ENCODE data around the gene MRI1. TPM values are rescaled to one million over a fixed set of nuclear protein-coding genes. Genes with fewer than 3 reads are reported as not detected.
"Not testable (repeated sequence)": the region's sequence is repeated elsewhere in the genome, so short reads cannot be mapped to it uniquely, and the experiment has no call there.

The MRI1 gene
- total RNA-seq, 2 donors from 2014 or later: 37.6 to 42.2 TPM

DNA sequence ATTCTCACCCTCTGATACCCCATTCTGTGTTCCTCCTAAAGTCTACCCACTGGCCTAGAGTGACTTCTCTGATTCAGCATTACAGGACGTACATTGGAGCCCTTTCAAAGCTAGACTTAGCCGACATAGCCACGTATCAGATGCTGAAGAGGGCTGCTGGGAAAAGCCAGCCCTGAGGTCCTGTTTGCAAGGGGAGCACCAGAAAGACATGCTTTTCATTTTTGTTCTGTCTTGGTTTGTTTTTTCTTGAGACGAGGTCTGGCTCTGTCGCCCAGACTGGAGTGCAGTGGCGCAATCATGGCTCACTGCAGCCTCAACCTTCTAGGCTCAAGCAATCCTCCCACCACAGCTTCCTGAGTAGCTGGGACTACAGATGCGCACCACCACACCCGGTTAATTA lies 24.7 kb downstream of the MRI1 start:
- no peak for DNase-seq
- Mint-ChIP-seq H3K27ac (peak overlapping the region; percentile 48), H3K27me3 (ENCODE audit: low read depth) (no peaks in the 10 kb centered on the region), H3K9me3 (no peaks in the 10 kb centered on the region), H3K36me3 (ENCODE audit: insufficient read depth in 2 of 2) (no peaks in the 10 kb centered on the region), H3K4me3 (peak overlapping the region; percentile 28 to 33), H3K4me1 (ENCODE audit: low read depth) (peaks cover 39% of the 10 kb centered on the region)
- no peak for ATAC-seq (replicated peaks in 1 of 2)

DNA sequence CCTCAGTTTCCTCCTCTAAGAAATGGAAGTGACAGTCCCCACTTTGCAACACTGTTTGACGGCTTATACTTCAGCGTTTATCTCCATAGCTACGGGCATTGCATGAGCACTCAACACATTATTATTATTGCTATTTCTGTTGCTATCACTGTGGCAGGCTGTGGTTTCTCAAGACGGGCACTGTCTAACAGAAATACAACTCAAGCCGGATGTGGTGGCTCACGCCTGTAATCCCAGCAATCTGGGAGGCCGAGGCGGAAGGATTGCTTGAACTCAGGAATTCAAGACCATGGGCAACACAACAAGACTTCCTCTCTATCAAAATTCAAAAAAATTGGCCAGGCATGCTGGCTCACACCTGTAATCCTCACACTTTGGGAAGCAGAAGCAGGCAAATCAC lies 26.0 kb downstream of the MRI1 start:
- no peaks in the 10 kb centered on the region for H3K9me3 Mint-ChIP-seq
- H3K4me3 Mint-ChIP-seq: peak overlapping the region in 1 of 2 donors; percentile 43
- H3K27ac Mint-ChIP-seq: no peak overlapping the region
- H3K36me3 Mint-ChIP-seq (ENCODE audit: insufficient read depth in 2 of 2): no peaks in the 10 kb centered on the region
- no peak for ATAC-seq (replicated peaks in 1 of 2)
- peaks cover 41% of the 10 kb centered on the region for H3K4me1 Mint-ChIP-seq (ENCODE audit: low read depth)
- no peaks in the 10 kb centered on the region for H3K27me3 Mint-ChIP-seq (ENCODE audit: low read depth)
- DNase-seq: no peak

DNA sequence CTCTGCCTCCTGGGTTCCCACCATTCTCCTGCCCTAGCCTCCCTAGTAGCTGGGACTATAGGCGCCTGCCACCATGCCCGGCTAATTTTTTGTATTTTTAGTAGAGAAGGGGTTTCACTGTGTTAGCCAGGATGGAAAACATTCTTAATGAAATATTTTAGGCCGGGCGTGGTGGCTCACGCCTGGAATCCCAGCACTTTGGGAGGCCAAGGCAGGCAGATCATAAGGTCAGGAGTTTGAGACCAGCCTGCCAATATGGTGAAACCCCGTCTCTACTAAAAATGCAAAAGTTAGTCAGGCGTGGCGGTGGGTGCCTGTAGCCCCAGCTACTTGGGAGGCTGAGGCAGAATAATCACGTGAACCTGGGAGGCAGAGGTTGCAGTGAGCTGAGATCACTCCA lies 29.0 kb downstream of the MRI1 start:
- not testable (repeated sequence) for H3K27ac Mint-ChIP-seq; H3K27me3 Mint-ChIP-seq (ENCODE audit: low read depth); H3K36me3 Mint-ChIP-seq (ENCODE audit: insufficient read depth in 2 of 2); H3K9me3 Mint-ChIP-seq; DNase-seq; ATAC-seq (replicated peaks in 1 of 2)
- Mint-ChIP-seq H3K4me3 (peak overlapping the region in 1 of 2 donors; percentile 99), H3K4me1 (ENCODE audit: low read depth) (peaks cover 38% of the 10 kb centered on the region)

DNA sequence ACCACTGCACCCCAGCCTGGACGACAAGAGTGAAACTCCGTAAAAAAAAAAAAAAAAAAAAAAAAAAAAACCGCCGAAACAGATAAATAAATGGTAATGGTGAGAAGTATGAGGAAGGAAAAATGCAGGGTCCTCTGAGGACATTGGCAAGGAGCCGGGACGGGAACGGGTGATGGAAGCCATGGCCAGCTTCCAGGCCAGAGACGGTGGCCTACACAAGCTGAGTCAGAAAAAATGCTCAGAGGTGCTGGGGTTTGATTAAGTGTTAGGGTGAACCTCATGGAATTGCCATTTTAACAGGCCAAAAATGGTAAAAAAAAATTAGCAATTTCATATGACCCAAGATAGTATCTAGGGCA lies 30.1 kb downstream of the MRI1 start:
- Mint-ChIP-seq H3K27me3 (ENCODE audit: low read depth) (no peaks in the 10 kb centered on the region), H3K4me1 (ENCODE audit: low read depth) (peaks cover 28% of the 10 kb centered on the region), H3K27ac (peak overlapping the region; percentile 87), H3K9me3 (no peaks in the 10 kb centered on the region), H3K4me3 (peak overlapping the region; percentile 96 to 99), H3K36me3 (ENCODE audit: insufficient read depth in 2 of 2) (no peaks in the 10 kb centered on the region)
- DNase-seq (no peak), ATAC-seq (replicated peaks in 1 of 2) (no peak)

DNA sequence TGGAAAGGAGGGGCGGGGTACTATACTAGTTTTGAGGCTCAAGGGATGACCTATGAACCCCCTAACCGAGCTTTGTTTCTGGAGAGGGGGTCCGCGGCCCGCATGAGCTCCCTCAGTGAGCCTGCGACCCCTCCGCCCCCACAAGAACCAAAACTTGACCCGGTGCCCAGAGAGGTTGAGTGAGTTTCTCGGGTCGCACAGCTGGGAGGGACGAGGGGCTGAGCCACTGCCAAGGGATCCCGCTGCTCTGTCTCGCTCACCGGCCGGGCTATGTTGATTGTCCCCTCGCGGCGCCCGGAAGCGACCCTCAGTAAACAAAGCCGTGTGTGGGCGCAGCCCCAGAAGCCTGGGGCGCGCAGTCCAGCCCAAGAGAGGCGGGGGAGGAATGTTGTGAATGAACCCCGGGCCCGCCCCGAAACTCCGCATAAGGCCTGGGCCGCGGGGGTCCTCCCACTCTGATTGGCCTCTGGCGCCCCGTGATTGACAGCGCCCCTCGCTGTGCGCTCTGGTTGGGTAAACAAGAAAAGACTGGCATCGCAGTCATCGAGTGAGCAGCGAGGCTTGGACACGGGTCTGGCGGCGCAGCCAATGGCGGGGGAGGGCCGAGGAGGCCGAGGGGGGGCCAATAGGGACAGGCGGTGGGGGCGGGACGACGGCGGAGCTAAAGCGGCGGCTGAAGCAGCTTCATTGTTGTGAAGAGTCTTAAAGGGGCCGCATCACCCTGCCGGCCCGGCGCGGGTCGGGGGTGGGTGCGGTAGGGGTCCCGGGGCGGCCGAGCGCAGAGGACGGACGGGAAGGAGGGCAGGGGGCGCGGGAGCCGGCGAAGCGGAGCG lies 30.7 kb downstream of the MRI1 start, which contains the start of gene ZSWIM4:
ZSWIM4 (plus strand) TSS at position 687 of the 833 bp plus-strand sequence. CDS start 206 bp downstream, outside the sequence.
- peak within 1 kb of the TSS; percentile 96 to 99 for H3K4me3 Mint-ChIP-seq
- H3K4me1 Mint-ChIP-seq (ENCODE audit: low read depth): peaks cover 28% of the 10 kb centered on the region
- DNase-seq (peak; percentile 97 to 99), ATAC-seq (replicated peaks in 1 of 2) (peak; percentile 98 to 99)
- no peaks in the 10 kb centered on the region for H3K36me3 Mint-ChIP-seq (ENCODE audit: insufficient read depth in 2 of 2)
- no peaks in the 10 kb centered on the region for H3K9me3 Mint-ChIP-seq
- H3K27ac Mint-ChIP-seq: peak within 1 kb of the TSS; percentile 87
- H3K27me3 Mint-ChIP-seq (ENCODE audit: low read depth): no peaks in the 10 kb centered on the region

DNA sequence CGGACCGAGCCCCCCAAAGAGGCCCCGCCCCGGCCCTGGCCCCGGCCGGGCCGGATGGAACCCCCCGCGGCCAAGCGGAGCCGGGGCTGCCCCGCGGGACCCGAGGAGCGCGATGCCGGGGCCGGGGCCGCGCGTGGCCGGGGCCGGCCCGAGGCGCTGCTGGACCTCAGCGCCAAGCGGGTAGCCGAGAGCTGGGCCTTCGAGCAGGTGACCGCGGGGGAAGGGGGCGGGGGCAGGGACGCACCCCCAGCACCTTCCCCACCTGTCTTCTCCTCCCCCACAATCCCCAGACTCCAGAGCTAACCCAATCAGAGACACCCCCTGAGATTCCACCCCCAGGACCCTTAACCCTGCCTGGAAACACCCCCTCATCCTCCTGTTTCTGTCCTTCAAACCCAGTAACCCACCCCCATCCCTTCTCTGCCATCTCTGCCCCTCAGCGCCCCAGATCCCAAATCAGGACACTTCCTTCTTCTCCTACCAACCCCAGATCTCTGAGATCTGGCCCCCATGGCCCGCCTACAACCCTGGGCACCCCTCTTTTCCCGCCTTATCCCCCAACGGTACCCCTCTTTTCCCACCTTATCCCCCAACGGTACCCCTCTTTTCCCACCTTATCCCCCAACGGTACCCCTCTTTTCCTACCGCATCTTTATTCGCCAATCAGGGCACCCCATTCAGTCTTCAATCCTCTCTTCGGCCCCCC lies 31.4 kb downstream of the MRI1 start:
- no peaks in the 10 kb centered on the region for H3K36me3 Mint-ChIP-seq (ENCODE audit: insufficient read depth in 2 of 2)
- no peaks in the 10 kb centered on the region for H3K9me3 Mint-ChIP-seq
- peak; percentile 37 to 51 for ATAC-seq (replicated peaks in 1 of 2)
- no peak for DNase-seq
- no peaks in the 10 kb centered on the region for H3K27me3 Mint-ChIP-seq (ENCODE audit: low read depth)
- H3K4me1 Mint-ChIP-seq (ENCODE audit: low read depth): peaks cover 28% of the 10 kb centered on the region
- H3K27ac Mint-ChIP-seq: no peak overlapping the region
- H3K4me3 Mint-ChIP-seq: peak overlapping the region; percentile 73 to 93

DNA sequence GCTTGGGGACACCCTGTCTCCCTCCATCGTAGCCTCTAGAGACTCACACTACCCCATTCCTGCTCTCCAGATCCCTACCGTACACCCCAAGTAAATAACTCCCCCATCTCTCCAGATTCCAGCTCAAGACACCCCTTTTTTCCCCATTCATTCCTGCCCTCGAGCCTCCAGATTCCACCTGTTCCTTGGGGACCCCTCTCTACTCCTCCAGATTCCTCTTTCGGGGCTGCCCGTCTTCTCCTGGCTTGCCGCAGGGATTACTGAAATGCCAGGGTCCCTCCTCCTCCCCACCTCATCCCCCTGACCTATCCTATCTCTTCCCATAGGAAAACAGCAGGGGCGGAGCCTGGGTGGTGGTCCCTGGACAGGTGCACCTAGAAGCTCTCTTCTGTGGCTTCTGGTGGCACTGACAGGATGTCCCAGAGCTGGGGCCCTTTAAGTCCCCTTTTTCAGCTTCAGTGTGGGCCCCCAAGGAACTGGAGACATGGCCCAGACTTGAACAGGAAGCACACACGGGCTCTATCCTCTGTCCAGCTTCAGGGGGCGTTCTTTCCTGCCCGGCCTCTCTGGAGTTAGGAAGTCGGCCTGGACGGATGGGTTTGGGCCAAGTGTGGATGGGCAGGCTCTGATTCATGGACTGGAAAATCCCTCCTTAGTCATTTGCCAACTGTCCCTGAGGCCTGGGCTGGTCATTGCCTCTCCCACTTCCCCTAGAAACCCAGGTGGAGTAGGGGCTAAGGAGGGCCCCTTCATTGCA lies 32.2 kb downstream of the MRI1 start:
- no peaks in the 10 kb centered on the region for H3K9me3 Mint-ChIP-seq
- peak overlapping the region; percentile 14 for H3K27ac Mint-ChIP-seq
- peak in 1 of 2 donors; percentile 17 for DNase-seq
- no peak for ATAC-seq (replicated peaks in 1 of 2)
- peak overlapping the region; percentile 73 to 93 for H3K4me3 Mint-ChIP-seq
- no peaks in the 10 kb centered on the region for H3K36me3 Mint-ChIP-seq (ENCODE audit: insufficient read depth in 2 of 2)
- peaks cover 28% of the 10 kb centered on the region for H3K4me1 Mint-ChIP-seq (ENCODE audit: low read depth)
- no peaks in the 10 kb centered on the region for H3K27me3 Mint-ChIP-seq (ENCODE audit: low read depth)

DNA sequence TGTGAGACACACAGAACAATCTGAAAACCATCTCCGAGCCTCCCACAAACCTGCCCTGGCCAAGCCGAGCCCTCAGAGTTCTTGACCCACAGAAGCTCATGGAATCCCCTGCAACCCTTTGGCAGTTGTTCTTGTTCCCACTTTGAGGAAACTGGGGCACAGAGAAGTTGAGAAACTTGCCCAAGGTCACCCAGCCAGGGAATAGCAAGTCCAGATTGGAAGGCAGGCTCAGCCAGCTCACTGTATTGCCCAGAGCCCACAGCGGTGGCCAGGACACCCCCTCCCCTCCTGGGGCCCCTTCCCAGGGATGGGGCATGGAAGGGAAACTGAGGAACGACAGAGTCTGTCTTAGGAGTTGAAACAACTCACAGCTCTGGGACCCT lies 32.7 kb downstream of the MRI1 start:
- no peak for DNase-seq
- no peaks in the 10 kb centered on the region for H3K9me3 Mint-ChIP-seq
- no peak overlapping the region for H3K27ac Mint-ChIP-seq
- ATAC-seq (replicated peaks in 1 of 2): no peak
- peaks cover 28% of the 10 kb centered on the region for H3K4me1 Mint-ChIP-seq (ENCODE audit: low read depth)
- H3K27me3 Mint-ChIP-seq (ENCODE audit: low read depth): no peaks in the 10 kb centered on the region
- H3K4me3 Mint-ChIP-seq: peak overlapping the region; percentile 73 to 93
- H3K36me3 Mint-ChIP-seq (ENCODE audit: insufficient read depth in 2 of 2): no peaks in the 10 kb centered on the region

DNA sequence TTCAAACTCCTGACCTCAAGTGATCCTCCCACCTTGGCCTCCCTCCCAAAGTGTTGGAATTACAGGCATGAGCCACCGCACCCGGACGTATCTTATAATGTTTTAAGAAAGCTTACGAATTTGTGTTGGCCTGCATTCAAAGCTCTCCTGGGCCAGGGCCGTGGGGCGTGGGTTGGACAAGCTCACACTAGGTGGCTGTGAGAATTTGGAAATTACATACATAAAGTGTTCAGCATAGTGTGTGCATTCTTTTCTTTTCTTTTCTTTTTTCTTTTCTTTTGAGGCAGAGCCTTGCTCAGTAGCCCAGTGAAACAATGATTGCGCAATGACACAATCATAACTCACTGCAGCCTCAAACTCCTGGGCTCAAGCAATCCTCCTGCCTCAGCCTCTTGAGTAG lies 33.5 kb downstream of the MRI1 start:
- ATAC-seq (replicated peaks in 1 of 2) (no peak), DNase-seq (no peak)
- Mint-ChIP-seq H3K27me3 (ENCODE audit: low read depth) (no peaks in the 10 kb centered on the region), H3K36me3 (ENCODE audit: insufficient read depth in 2 of 2) (no peaks in the 10 kb centered on the region), H3K27ac (no peak overlapping the region), H3K4me1 (ENCODE audit: low read depth) (peaks cover 28% of the 10 kb centered on the region), H3K9me3 (no peaks in the 10 kb centered on the region), H3K4me3 (peak overlapping the region in 1 of 2 donors; percentile 14)

DNA sequence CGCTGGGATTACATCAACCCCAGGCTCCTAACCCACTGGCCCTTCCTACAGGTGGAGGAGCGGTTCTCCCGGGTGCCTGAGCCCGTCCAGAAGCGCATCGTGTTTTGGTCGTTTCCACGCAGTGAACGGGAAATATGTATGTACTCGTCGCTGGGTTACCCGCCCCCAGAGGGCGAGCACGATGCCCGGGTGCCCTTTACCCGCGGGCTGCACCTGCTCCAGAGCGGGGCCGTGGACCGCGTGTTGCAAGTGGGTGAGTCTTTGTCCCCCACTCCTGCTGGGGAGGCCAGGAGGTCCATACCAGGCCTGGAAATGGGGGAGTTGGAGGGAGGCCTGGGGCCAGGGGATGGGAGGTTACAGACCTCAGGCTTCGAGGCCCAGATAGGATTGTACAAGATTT lies 35.3 kb downstream of the MRI1 start:
- ATAC-seq (replicated peaks in 1 of 2): no peak
- Mint-ChIP-seq H3K9me3 (no peaks in the 10 kb centered on the region), H3K4me3 (no peak overlapping the region), H3K4me1 (ENCODE audit: low read depth) (peaks cover 17% of the 10 kb centered on the region), H3K27me3 (ENCODE audit: low read depth) (no peaks in the 10 kb centered on the region), H3K36me3 (ENCODE audit: insufficient read depth in 2 of 2) (no peaks in the 10 kb centered on the region), H3K27ac (no peak overlapping the region)
- no peak for DNase-seq

DNA sequence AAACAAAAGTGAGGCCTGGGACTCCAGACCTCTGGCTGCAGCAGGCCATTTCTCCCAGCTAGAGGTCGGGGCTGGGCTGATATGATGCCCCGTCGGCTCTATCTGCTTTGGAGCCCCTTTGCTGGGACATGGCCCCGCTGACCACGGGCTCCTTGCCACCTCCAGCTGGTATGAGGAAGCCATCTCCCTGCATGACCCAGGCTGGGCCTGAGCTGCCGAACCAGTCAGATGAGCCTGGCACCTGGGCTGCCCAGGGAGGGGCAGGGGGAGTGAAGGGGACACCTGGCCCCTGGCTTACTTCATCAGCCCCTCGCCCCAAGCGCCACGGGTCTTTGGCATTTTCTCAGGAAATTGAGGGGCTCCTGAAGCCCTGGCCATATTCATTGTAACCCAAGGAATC lies 38.7 kb downstream of the MRI1 start:
- DNase-seq (no peak), ATAC-seq (replicated peaks in 1 of 2) (no peak)
- Mint-ChIP-seq H3K4me3 (no peak overlapping the region), H3K4me1 (ENCODE audit: low read depth) (no peaks in the 10 kb centered on the region), H3K9me3 (no peaks in the 10 kb centered on the region), H3K36me3 (ENCODE audit: insufficient read depth in 2 of 2) (no peaks in the 10 kb centered on the region), H3K27ac (no peak overlapping the region), H3K27me3 (ENCODE audit: low read depth) (no peaks in the 10 kb centered on the region)

DNA sequence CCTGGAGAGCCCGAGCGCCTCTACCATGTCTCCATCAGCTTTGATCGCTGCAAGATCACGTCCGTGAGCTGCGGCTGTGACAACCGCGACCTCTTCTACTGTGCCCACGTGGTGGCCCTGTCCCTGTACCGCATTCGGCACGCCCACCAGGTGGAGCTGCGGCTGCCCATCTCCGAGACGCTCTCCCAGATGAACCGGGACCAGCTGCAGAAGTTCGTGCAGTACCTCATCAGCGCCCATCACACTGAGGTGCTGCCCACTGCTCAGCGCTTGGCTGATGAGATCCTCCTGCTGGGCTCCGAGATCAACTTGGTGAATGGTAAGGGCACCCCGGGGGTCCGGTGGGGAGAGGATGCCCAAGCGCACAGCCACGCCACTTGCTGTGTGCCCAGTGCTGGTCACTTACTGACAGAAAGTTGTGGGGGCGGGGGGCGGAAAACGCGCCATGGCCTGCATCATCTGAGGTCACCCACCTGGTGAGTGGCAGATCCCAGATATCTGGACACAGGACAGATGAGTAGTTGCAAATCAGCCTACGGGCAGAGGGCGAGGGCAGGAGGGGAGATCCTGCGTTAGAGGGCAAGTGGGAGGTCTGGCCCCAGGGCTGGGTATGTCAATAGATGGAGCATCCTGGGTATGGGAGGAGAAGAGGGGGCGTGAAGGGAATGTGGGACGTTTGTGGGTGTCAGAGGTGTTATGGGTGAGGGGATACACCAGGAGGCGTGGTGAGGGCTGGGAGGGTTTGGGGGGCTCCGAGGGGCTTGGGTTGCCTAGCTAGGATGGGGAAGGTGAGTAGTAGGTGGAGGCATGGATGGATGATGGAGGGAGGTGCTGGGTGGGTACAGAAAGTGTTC lies 40.7 kb downstream of the MRI1 start:
- Mint-ChIP-seq H3K27me3 (ENCODE audit: low read depth) (no peaks in the 10 kb centered on the region), H3K4me3 (peak overlapping the region in 1 of 2 donors; percentile 1), H3K27ac (no peak overlapping the region), H3K4me1 (ENCODE audit: low read depth) (no peaks in the 10 kb centered on the region), H3K36me3 (ENCODE audit: insufficient read depth in 2 of 2) (no peaks in the 10 kb centered on the region), H3K9me3 (no peaks in the 10 kb centered on the region)
- no peak for DNase-seq
- ATAC-seq (replicated peaks in 1 of 2): no peak
